ENCODE results near the gene STIM1. TPM values are rescaled to one million over a fixed set of nuclear protein-coding genes. Genes with fewer than 3 reads are reported as not detected.
A peak's percentile ranks its signal among the peaks of the same experiment; 100 is the strongest.
"Not testable (repeated sequence)": the region's sequence is repeated elsewhere in the genome, so short reads cannot be mapped to it uniquely, and the experiment has no call there.

Gene STIM1
- total RNA-seq, 1 experiment from 2014 or later: 23.6 TPM

- Histone ChIP-seq H3K4me3 (ENCODE audit: insufficient read depth, low read depth, low read length) (peak overlapping the region; percentile 81), H3K27me3 (ENCODE audit: control insufficient read depth, insufficient read depth, low read length) (peaks cover 10% of the 10 kb centered on the region), H3K36me3 (replicated peaks; ENCODE audit: control insufficient read depth, insufficient read depth, low read length) (no peaks in the 10 kb centered on the region)
- peak; percentile 72 for DNase-seq
These were observed 486 bp downstream of the STIM1 start for GRCh38 chr11:3855808-3856491.

DNA sequence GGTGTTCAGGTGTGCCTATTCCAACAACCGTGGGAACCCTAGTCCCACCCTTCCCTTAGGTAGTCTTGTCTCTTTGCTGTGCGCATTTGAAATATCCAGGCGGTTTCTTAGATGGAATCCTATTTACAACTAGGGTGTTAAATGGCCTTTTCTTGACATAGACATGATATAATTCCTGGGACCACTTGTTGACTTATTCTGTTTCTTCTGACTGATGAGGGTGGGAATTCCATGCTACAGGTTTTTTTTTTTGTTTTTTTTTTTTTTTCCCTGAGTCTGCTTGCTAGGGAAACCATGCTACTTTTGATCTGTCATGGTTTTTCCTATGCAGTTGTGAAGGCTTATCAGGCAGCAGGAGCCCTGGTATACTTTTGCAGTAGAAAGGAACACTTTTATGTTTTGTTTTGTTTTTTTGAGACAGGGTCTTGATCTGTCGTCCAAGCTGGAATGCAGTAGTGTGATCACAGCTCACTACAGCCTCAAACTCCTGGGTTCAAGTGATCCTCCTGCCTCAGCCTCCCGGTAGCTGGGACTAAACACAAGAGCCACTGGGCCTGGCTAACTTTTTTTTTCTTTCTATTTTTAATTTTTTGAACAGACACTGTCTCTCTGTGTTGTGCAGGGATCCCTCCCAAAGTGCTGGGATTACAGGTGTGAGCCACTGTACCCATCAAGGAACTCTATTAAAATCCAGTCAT lies 1.5 kb downstream of the STIM1 start:
- DNase-seq: no peak
- Histone ChIP-seq H3K27me3 (ENCODE audit: control insufficient read depth, insufficient read depth, low read length) (peaks cover 10% of the 10 kb centered on the region), H3K36me3 (replicated peaks; ENCODE audit: control insufficient read depth, insufficient read depth, low read length) (no peaks in the 10 kb centered on the region), H3K4me3 (ENCODE audit: insufficient read depth, low read depth, low read length) (no peak overlapping the region)

- Histone ChIP-seq H3K4me3 (ENCODE audit: insufficient read depth, low read depth, low read length) (no peak overlapping the region), H3K27me3 (ENCODE audit: control insufficient read depth, insufficient read depth, low read length) (peaks cover 10% of the 10 kb centered on the region), H3K36me3 (replicated peaks; ENCODE audit: control insufficient read depth, insufficient read depth, low read length) (no peaks in the 10 kb centered on the region)
- no peak for DNase-seq
These were observed 2.2 kb downstream of the STIM1 start for GRCh38 chr11:3857628-3858027.

DNA sequence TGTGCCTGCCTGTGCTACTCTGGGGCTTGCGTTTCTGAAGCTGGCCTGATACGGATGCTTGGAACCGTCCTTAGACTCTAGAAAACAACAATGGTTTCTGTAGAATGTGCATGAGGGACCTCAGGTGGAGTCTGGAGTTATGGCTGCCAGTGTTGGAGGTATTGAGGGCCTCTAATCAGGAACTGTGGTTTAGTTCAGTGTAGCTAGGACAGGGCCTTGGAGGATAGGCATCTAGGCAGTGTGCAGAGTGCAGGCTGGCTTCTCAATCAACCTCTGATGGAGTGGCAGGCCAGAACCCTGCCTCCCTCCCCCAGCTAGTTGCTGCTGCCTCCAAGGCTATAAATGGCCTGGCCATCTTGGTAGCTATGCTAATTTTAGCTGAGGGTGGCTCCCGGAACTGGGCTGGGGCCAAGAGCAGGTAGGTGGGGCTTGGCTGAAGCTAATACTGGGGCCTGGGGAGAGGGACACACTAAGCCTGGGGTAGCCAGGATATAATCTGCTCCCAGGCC lies 4.0 kb downstream of the STIM1 start:
- H3K27me3 ChIP-seq (ENCODE audit: control insufficient read depth, insufficient read depth, low read length): peaks cover 10% of the 10 kb centered on the region
- H3K4me3 ChIP-seq (ENCODE audit: insufficient read depth, low read depth, low read length): no peak overlapping the region
- no peaks in the 10 kb centered on the region for H3K36me3 ChIP-seq (replicated peaks; ENCODE audit: control insufficient read depth, insufficient read depth, low read length)
- peak; percentile 60 for DNase-seq

DNA sequence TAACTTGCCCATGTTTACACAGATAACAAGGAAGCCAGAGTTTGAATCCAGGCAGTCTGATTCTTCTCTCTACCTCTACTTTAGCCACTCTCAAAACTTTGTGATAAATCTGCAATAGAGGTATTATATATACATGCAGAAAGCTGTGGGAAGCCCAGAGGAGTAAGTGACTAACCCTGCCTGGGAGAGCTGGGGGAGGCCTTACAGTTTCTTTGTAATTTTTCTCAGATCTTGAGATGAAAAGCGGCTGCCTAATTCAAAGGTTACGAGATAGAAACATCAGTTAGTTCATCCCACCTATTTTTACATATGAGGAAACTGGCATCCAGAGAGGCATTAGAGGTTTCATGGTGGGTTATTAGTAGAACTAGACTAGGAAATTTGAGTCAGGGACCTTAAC lies 4.9 kb downstream of the STIM1 start:
- Histone ChIP-seq H3K27me3 (ENCODE audit: control insufficient read depth, insufficient read depth, low read length) (peaks cover 10% of the 10 kb centered on the region), H3K4me3 (ENCODE audit: insufficient read depth, low read depth, low read length) (no peak overlapping the region), H3K36me3 (replicated peaks; ENCODE audit: control insufficient read depth, insufficient read depth, low read length) (no peaks in the 10 kb centered on the region)
- DNase-seq: no peak

- not testable (repeated sequence) for H3K27me3 ChIP-seq (ENCODE audit: control insufficient read depth, insufficient read depth, low read length); H3K4me3 ChIP-seq (ENCODE audit: insufficient read depth, low read depth, low read length); H3K36me3 ChIP-seq (replicated peaks; ENCODE audit: control insufficient read depth, insufficient read depth, low read length); DNase-seq
These were observed 5.5 kb downstream of the STIM1 start for GRCh38 chr11:3860898-3861393.

DNA sequence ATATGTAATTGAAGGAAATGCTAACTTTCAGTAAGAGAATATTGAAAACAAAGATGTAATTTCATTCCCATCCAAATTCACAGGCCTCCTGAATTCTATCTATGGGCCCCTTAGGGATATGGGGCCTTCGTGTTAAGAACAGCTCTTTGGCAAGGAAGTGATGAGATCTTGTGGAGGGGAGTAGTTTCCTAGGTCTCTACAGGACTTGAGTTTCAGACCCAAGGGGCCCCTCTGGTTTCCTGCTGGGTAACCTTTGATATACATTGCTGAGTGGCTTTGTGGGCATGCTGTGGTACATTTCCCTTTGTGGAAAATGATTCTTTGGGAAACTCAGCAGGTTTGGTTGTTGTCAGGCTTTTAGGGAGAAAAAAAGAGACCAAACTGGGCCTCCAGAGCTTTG lies 6.2 kb downstream of the STIM1 start:
- peaks cover 1% of the 10 kb centered on the region; the same call in 1 of the 2 replicates for H3K27me3 ChIP-seq (ENCODE audit: control insufficient read depth, insufficient read depth, low read length)
- H3K4me3 ChIP-seq (ENCODE audit: insufficient read depth, low read depth, low read length): no peak overlapping the region
- peak; percentile 55 for DNase-seq
- H3K36me3 ChIP-seq (replicated peaks; ENCODE audit: control insufficient read depth, insufficient read depth, low read length): no peaks in the 10 kb centered on the region

DNA sequence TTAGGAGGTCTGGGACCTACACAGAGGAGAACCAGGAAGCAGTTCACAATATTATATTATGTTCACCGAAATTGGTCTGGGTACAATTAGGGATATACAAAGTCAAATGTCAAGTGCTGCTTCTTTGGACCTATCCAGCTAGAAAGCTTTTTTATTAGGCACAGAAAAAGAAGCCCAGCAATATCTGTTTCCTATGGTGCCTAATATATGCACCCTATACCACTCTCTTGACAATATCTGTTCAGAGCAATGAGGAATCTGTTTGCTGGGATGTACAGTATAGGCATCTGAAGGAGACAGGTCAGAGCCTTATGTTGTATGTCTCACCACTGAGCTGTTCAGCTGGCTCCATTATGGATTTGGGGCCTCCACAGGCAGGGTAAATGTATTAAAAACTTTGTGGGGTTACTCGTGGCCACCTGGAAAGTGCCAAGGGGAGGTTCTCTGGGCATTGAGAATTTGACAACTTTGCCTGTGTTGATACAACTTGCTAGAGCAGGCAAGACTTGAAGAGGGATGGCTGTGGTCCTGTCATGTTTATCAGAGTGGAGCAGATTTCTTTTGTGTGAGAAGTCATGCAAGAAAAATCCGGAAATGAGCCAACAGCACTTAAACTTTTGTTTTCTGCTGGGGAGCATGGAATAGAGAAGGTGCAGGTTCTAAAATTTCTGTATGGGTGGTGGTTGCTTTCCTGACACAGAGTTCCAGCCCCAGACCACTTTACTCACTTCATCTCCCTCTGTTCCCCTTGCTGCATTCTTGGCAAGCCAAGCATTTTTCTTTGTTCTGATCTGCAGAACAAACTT lies 10.1 kb downstream of the STIM1 start:
- no peaks in the 10 kb centered on the region for H3K36me3 ChIP-seq (replicated peaks; ENCODE audit: control insufficient read depth, insufficient read depth, low read length)
- no peaks in the 10 kb centered on the region for H3K27me3 ChIP-seq (ENCODE audit: control insufficient read depth, insufficient read depth, low read length)
- no peak overlapping the region for H3K4me3 ChIP-seq (ENCODE audit: insufficient read depth, low read depth, low read length)
- DNase-seq: no peak

- no peak for DNase-seq
- Histone ChIP-seq H3K27me3 (ENCODE audit: control insufficient read depth, insufficient read depth, low read length) (no peaks in the 10 kb centered on the region), H3K36me3 (replicated peaks; ENCODE audit: control insufficient read depth, insufficient read depth, low read length) (no peaks in the 10 kb centered on the region), H3K4me3 (ENCODE audit: insufficient read depth, low read depth, low read length) (no peak overlapping the region)
These were observed 10.7 kb downstream of the STIM1 start for GRCh38 chr11:3866206-3866605.

- Histone ChIP-seq H3K4me3 (ENCODE audit: insufficient read depth, low read depth, low read length) (no peak overlapping the region), H3K36me3 (replicated peaks; ENCODE audit: control insufficient read depth, insufficient read depth, low read length) (no peaks in the 10 kb centered on the region), H3K27me3 (ENCODE audit: control insufficient read depth, insufficient read depth, low read length) (no peaks in the 10 kb centered on the region)
- no peak for DNase-seq
These were observed 11.4 kb downstream of the STIM1 start for GRCh38 chr11:3866836-3867208.

DNA sequence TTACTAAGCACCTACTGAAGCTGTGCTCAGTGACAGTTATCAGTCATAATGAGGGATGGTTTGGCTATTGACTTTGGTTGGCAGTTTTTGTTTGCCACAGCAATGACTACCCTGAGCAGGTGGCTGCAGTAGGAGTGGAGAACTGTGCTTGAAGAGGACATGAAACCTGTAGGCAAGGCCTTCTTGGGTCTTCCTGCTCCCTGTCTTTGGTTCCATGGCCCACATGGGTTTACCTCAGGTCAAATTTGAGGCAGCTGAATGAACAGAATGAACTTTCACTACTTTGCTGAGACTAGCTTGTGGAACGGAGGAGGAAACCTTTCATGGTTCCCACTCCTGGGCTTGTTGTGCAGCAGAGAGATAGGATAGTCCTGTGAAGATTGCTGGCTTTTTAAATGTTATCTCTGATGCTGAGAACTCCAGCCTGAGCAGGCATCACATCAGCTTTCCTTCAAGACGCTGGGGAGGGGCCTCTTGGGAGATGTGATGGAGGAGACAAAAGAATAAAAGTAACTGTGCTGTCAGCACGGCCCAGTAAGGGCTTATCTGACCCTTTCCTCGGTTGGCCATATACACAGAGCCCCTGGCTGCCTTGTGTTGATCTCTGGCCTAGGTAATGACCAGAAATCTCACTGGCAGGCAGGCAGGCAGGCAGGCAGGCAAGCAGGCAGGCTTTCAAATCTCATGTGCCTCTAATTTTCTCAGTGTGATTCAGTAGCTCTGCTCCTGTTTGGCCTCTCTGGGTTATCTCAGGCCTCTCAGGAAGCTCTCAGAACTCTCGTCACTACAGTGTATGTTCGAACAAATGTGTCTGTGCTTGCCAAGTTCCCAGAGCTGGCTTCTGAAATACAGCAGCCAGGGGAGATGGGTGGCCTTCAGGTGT lies 12.0 kb downstream of the STIM1 start:
- Histone ChIP-seq H3K4me3 (ENCODE audit: insufficient read depth, low read depth, low read length) (no peak overlapping the region), H3K36me3 (replicated peaks; ENCODE audit: control insufficient read depth, insufficient read depth, low read length) (no peaks in the 10 kb centered on the region), H3K27me3 (ENCODE audit: control insufficient read depth, insufficient read depth, low read length) (no peaks in the 10 kb centered on the region)
- no peak for DNase-seq

DNA sequence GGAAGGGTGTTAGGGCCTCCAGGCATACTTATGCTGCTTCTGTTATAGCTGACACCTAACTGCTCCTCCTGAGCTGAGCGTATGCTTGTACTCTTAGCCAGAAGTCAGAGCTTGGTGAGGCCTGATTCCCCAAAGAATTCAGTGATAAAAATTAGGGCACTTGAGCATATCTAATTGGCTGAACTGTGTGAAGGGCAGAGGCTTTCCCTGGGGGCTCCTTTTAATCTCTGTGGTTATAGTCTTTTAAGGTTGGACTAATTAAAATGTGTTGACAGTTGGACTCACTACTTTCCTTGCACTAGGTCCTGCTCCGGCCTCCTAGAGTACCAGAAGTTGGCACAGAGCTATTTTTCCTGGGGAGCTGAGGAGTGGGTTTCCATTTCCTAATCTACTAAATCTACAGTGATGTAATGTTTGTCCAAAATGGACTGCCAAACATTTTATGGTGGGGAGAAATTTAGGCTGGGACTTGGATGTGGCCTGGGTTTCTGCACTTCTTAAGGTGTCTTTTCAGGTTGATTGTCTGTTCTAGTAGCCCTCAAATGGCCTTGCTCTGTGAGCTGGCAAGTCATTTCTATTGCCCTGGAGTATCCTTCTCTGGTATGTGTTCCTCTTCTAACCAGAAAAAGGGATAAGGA lies 18.4 kb downstream of the STIM1 start:
- no peak overlapping the region for H3K4me3 ChIP-seq (ENCODE audit: insufficient read depth, low read depth, low read length)
- no peak for DNase-seq
- H3K36me3 ChIP-seq (replicated peaks; ENCODE audit: control insufficient read depth, insufficient read depth, low read length): no peaks in the 10 kb centered on the region; the same call in 1 of the 2 replicates
- no peaks in the 10 kb centered on the region for H3K27me3 ChIP-seq (ENCODE audit: control insufficient read depth, insufficient read depth, low read length)

DNA sequence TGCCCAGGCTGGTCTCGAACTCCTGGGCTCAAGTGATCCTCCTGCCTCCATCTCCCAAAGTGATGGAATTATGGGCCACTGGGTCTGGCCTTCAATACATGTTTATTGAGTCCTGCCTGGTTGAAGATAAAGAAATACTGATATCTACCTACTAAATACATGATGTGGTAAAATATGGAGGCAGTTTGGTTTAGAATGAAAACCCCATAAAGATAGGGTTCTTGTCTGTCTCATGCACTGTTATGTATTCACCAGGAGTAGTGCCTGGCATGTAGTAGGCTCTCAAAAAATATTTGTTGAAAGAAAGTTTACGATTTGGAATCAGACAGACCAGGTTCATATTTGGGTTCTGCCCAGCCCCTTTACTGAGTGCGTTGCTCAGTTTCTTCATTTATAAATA lies 21.1 kb downstream of the STIM1 start:
- no peak for DNase-seq
- Histone ChIP-seq H3K4me3 (ENCODE audit: insufficient read depth, low read depth, low read length) (no peak overlapping the region), H3K36me3 (replicated peaks; ENCODE audit: control insufficient read depth, insufficient read depth, low read length) (no peaks in the 10 kb centered on the region; the same call in 1 of the 2 replicates), H3K27me3 (ENCODE audit: control insufficient read depth, insufficient read depth, low read length) (no peaks in the 10 kb centered on the region)
